A549 treated with Mapracorat at 1 μM for 4 hours (cell line): ENCODE results near the gene FAM98C. TPM values are rescaled to one million over a fixed set of nuclear protein-coding genes. Genes with fewer than 3 reads are reported as not detected.

Experiments
- total RNA-seq: library from RNA; stranded (reverse); fragments of 200-300 nt; extraction: Qiagen RNA extraction; gene quantifications from 5 replicates; pipeline ENCODE4 v1.2.3, GENCODE V29; 2022

Gene FAM98C
- total RNA-seq = 16.9 to 28.1 TPM (median 27.2 TPM) in 5 replicates

DNA sequence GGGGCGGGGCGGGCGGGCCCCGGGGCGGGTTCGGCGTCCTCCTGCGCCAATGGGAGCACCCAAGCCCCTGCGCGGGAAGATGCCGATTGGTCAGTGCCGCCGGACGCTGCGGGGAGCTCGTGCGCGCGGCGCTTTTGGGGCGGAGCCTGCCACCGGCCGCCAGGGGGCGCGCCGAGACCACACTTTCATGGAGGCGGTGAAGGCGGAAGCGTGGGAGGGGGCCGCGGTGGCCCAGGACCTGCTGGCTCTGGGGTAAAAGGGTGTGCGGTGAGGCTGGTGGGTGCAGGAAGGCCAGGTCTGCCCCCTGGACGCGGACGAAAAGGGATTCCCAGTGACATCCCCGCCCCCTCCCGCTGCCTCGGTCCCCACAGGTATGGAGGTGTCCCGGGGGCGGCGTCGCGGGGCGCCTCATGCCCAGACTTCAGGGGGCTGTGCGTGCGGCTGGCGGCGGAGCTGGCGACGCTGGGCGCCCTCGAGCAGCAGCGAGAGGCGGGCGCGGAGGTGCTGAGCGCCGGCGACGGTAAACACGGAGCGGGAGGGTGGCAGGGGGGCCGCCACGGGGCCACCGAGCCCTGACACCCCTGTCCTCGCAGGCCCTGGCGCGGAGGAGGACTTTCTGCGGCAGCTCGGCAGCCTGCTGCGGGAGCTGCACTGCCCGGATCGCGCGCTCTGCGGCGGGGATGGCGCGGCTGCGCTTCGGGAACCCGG is at the start of gene FAM98C:
FAM98C (plus strand) TSS at position 127 of the 708 bp plus-strand sequence; CDS start at position 188, 61 bp downstream.

GRCh38 chr19:38374332-38375097 is 28.4 kb upstream of the FAM98C start, which contains the start of gene PSMD8:
Gene PSMD8, plus strand, starts transcription at chr19:38374571. Its CDS starts 31 bp downstream, at chr19:38374602.

DNA sequence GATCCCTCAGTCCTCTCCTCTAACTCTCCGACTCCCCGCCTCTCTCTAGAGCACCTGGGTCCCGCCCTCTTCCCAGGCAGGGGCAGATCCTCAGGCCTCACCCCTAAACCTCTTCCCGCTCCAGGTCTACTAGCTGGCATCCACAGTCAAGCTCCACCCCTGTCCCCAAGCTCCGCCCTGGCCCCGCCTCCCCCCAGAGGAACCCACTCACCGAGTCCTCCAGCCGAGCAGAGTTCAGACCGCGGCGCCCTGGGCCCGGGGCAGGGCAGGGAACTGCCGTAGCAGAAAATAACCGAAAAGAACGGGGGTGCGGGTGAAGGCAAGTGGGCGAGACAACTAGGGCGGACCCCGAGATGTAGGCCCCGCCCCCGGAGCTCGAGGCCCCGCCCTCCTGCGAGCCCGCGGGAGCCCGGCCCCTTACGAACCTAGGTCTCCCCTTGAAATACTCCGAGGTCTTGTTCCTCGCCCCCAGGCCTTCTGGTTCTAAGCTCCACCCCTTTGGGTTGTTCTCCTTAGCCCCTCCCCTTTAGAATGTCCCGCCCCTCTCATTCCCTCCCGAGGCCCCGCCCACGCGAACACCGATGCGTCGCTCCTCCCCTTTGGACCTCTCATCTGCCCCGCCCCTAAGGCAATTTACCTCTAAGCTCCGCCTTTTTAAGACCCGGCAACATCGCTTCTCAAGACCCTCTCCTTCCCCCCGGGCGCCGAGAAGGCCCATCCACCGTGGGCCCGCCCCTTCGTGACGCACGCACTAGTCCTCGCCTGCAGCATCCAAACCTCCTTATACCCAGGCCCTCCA is 15.1 kb upstream of the FAM98C start, which contains the start of gene GGN:
GGN (minus strand) TSS at position 485 of the 799 bp plus-strand sequence. CDS start 773 bp downstream, outside the sequence.

DNA sequence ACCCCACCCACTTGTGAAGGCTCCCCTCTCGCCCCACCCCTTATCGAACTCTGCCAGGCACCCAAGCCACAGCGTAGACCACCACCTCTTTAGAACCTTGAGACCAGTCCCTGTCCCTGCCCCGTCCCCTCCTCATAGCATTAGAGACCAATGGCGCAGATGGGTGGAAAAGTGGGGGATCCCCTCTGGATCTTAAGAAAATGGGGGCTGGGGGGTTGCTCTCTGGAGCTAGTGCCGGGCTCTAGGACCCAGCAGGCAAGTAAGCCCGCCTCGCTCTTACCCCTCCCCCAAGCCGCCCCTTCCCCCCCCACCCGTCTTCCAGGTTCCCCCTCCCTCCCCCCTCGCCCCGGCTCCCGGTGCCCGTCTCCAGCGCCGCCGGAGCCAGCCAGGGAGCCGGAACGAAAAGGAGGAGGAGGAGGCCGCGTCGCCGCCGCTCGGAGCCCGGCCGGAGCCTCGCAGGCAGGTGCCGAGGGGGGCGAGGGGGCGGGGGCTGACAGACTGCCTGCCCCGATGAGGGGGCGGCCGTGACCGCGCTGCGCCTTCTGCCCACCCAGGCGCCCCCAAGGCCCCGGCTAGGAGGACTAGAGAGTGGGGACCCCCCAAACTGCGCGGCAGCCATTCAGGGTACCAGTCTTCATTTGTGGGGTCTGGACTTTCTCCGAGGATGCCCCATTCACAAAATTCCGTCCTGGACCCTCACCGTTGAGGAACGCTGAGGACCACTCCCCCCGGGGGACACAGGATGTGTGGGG is 14.4 kb upstream of the FAM98C start, which contains the start of gene SPRED3:
SPRED3 (plus strand) TSS at position 349 of the 752 bp plus-strand sequence. CDS start 1,606 bp downstream, outside the sequence.

DNA sequence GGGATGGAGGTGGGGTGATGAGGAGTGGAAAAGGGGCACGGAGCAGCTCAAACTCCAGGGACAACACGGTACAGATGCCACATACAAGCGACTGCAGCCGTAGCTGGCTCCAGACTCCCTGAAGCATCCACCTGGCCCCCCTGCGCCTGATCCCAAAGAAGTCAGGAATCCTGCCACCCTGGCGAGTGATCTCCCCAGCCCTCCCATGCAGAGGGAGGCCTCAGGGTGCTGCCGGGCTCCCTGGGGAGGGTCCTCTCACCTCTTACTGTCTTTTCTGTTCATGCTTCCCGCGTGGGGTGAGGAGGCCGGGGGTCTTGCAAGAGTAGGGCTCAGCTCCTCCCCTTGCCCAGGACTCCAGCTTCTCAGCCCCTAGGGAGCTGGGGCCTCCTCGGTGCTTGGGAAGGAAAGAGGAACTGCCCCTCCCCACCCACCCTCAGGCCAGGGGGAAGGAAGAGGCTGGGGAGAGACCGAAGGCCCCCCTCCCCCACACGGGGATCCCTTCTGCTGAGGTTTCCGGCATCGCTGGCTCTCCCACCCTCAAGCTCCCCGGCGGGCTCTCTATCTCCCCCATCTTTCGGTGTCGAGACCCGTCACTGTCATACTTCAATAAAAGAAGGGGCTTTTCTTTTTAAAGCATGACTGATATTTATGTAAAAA is 23.0 kb downstream of the FAM98C start, which contains the start of gene RASGRP4:
RASGRP4 (minus strand) TSS at position 410 of the 657 bp plus-strand sequence; CDS start at position 282, 128 bp downstream.

GRCh38 chr19:38433268-38433733 is 30.4 kb downstream of the FAM98C start, which contains the start of gene RYR1:
Gene RYR1, plus strand, starts transcription at chr19:38433691. Its CDS starts 139 bp downstream, at chr19:38433830.

Other genes starting within 250 kb of the FAM98C start
- gene DPF1, start 178.9 kb upstream of the FAM98C start, total RNA-seq = 3.0 to 5.8 TPM (median 3.9 TPM) in 5 replicates
- gene PPP1R14A, start 146.7 kb upstream of the FAM98C start, total RNA-seq = 67.1 to 107 TPM (median 106 TPM) in 5 replicates
- gene SPINT2, start 138.5 kb upstream of the FAM98C start, total RNA-seq = 257 to 368 TPM (median 329 TPM) in 5 replicates
- 608 to 786 TPM (median 705 TPM) in 5 replicates for gene C19orf33, start 98.8 kb upstream of the FAM98C start, total RNA-seq
- 99.8 to 131 TPM (median 127 TPM) in 5 replicates for gene YIF1B, start 87.1 kb upstream of the FAM98C start, total RNA-seq
- 3.7 to 4.9 TPM (median 4.2 TPM) in 5 replicates for gene KCNK6, start 83.2 kb upstream of the FAM98C start, total RNA-seq
- gene CATSPERG, start 67.3 kb upstream of the FAM98C start, total RNA-seq = 0.66 to 1.4 TPM (median 0.75 TPM) in 5 replicates
- 463 to 512 TPM (median 490 TPM) in 5 replicates for gene PSMD8, start 28.5 kb upstream of the FAM98C start, total RNA-seq
- 0.09 to 0.28 TPM (median 0.26 TPM) in 4 of 5 replicates, not detected in the other for gene GGN, start 15.1 kb upstream of the FAM98C start, total RNA-seq
- gene SPRED3, start 14.4 kb upstream of the FAM98C start, total RNA-seq = 1.5 to 3.0 TPM (median 2.3 TPM) in 5 replicates
- not detected in 5 replicates for gene RASGRP4, start 23.1 kb downstream of the FAM98C start, total RNA-seq
- gene RYR1, start 30.6 kb downstream of the FAM98C start, total RNA-seq = 5.4 to 6.3 TPM (median 6.1 TPM) in 5 replicates
- 0.85 to 1.6 TPM (median 1.3 TPM) in 5 replicates for gene MAP4K1, start 214.9 kb downstream of the FAM98C start, total RNA-seq
- 656 to 947 TPM (median 702 TPM) in 5 replicates for gene EIF3K, start 216.1 kb downstream of the FAM98C start, total RNA-seq
- 852 to 1,166 TPM (median 1,108 TPM) in 5 replicates for gene ACTN4, start 244.6 kb downstream of the FAM98C start, total RNA-seq